SK-N-SH treated with all-trans-retinoic acid at 6 μM for 48 hours (cell line): ENCODE data around the gene TMPRSS15.

Experiments used
- ATAC-seq: fragments of 200-7000 bp; cut with Tn5 transposase; 3 replicates; pipeline ENCODE4 v1.9.1; 2020; ENCODE audit warnings: mild to moderate bottlenecking, moderate library complexity
- ARNTL ChIP-seq: fragments of 450-650 bp; formaldehyde crosslinking; IDR thresholded peaks from 2 replicates; pipeline ENCODE4 v1.5.0; 2020; ENCODE audit warnings: low read depth, mild to moderate bottlenecking, moderate library complexity, borderline replicate concordance
- BACH2 ChIP-seq: fragments of 250-450 bp; sonication (Bioruptor Pico); IDR thresholded peaks from 2 replicates; pipeline ENCODE4 v1.9.0; 2021; ENCODE audit warnings: mild to moderate bottlenecking, borderline replicate concordance
- CSDC2 ChIP-seq: fragments of 250-450 bp; sonication (Bioruptor Pico); IDR thresholded peaks from 2 replicates; pipeline ENCODE4 v1.5.0; 2020; ENCODE audit warnings: mild to moderate bottlenecking, moderate library complexity
- ESRRG ChIP-seq: fragments of 250-450 bp; sonication (Bioruptor Pico); IDR thresholded peaks from 2 replicates; pipeline ENCODE4 v1.6.1; 2021; ENCODE audit warnings: mild to moderate bottlenecking
- GLIS3 ChIP-seq: fragments of 250-450 bp; sonication (Bioruptor Pico); IDR thresholded peaks from 2 replicates; pipeline ENCODE4 v1.5.0; 2020; ENCODE audit warnings: mild to moderate bottlenecking, moderate library complexity
- ISL1 ChIP-seq: fragments of 250-450 bp; sonication (Bioruptor Pico); IDR thresholded peaks from 2 replicates; pipeline ENCODE4 v2.1.2; 2022; ENCODE audit warnings: mild to moderate bottlenecking, moderate library complexity
- OSR1 ChIP-seq: fragments of 250-450 bp; sonication (Bioruptor Pico); IDR thresholded peaks from 2 replicates; pipeline ENCODE4 v1.8.0; 2022; ENCODE audit warnings: moderate library complexity, mild to moderate bottlenecking, inconsistent platforms
- RARB ChIP-seq: fragments of 250-450 bp; sonication (Bioruptor Pico); IDR thresholded peaks from 2 replicates; pipeline ENCODE4 v1.8.0; 2021; ENCODE audit warnings: mild to moderate bottlenecking, moderate library complexity
- SNAI2 ChIP-seq: fragments of 250-450 bp; sonication (Bioruptor Pico); IDR thresholded peaks from 2 replicates; pipeline ENCODE4 v1.5.0; 2020; ENCODE audit warnings: mild to moderate bottlenecking, moderate library complexity
- TOX ChIP-seq: fragments of 250-450 bp; sonication (Bioruptor Pico); IDR thresholded peaks from 2 replicates; pipeline ENCODE4 v1.8.0; 2021; ENCODE audit warnings: mild to moderate bottlenecking, moderate library complexity, borderline replicate concordance
- TSHZ2 ChIP-seq: fragments of 250-450 bp; sonication (Bioruptor Pico); IDR thresholded peaks from 2 replicates; pipeline ENCODE4 v1.5.0; 2020; ENCODE audit warnings: mild to moderate bottlenecking, moderate library complexity
- ZC3H10 ChIP-seq: fragments of 250-450 bp; sonication (Bioruptor Pico); IDR thresholded peaks from 2 replicates; pipeline ENCODE4 v1.5.1; 2021; ENCODE audit warnings: mild to moderate bottlenecking, moderate library complexity
- ZFP30 ChIP-seq: fragments of 450-650 bp; formaldehyde crosslinking; IDR thresholded peaks from 2 replicates; pipeline ENCODE4 v1.5.0; 2022; ENCODE audit warnings: mild to moderate bottlenecking, moderate library complexity
- ZNF565 ChIP-seq: fragments of 450-650 bp; formaldehyde crosslinking; conservative IDR thresholded peaks from 2 replicates; pipeline ENCODE4 v1.5.0; 2020; ENCODE audit warnings: low read depth, mild to moderate bottlenecking, moderate library complexity
- ZNF70 ChIP-seq: fragments of 450-650 bp; formaldehyde crosslinking; IDR thresholded peaks from 2 replicates; pipeline ENCODE4 v1.5.0; 2020; ENCODE audit warnings: mild to moderate bottlenecking, moderate library complexity
- TF ChIP-seq, protein P1 (sequence below): fragments of 250-450 bp; sonication (Bioruptor Pico); IDR thresholded peaks from 2 replicates; pipeline ENCODE4 v1.8.0; 2020; ENCODE audit warnings: mild to moderate bottlenecking, moderate library complexity, borderline replicate concordance
- TF ChIP-seq, protein P2 (sequence below): fragments of 250-450 bp; sonication (Bioruptor Pico); IDR thresholded peaks from 2 replicates; pipeline ENCODE4 v1.5.1; 2020; ENCODE audit warnings: low read depth, mild to moderate bottlenecking, moderate library complexity
- TF ChIP-seq, protein P3 (sequence below): fragments of 250-450 bp; sonication (Bioruptor Pico); IDR thresholded peaks from 2 replicates; pipeline ENCODE4 v1.5.1; 2021; ENCODE audit warnings: mild to moderate bottlenecking, moderate library complexity
- TF ChIP-seq, protein P4 (sequence below): fragments of 250-450 bp; sonication (Bioruptor Pico); IDR thresholded peaks from 2 replicates; pipeline ENCODE4 v1.8.0; 2021; ENCODE audit warnings: low read depth, mild to moderate bottlenecking, moderate library complexity, borderline replicate concordance

Gene TMPRSS15

GRCh38 chr21:18443085-18443484 is 39.5 kb upstream of the TMPRSS15 start (continued):
- TF ChIP-seq CSDC2 (CRISPR knock-in tag) = no peak
- no peak for TF ChIP-seq OSR1 (CRISPR knock-in tag)

DNA sequence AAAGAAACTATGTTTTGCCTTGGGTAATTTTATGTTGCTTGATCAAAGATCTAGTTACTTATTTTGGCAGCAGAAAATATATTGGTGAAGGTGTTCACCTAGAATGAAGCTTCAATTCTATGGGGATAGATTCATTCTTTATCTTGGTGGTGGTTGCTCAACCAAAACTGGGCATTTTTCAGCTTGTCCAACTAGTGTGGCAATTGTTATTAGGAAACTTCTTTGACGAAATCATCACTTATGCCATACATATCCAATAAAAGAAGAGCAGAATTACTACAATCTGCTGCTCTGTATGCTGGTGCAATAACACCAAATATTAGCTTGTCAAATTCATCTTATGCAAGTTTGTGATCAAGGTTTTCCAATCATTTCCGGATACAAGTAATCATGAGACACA is 26.8 kb upstream of the TMPRSS15 start:
- TF ChIP-seq GLIS3 (no peak), TOX (CRISPR knock-in tag) (no peak), BACH2 (CRISPR knock-in tag) (no peak), ISL1 (CRISPR knock-in tag) (no peak), ZFP30 (CRISPR knock-in tag) (no peak), OSR1 (CRISPR knock-in tag) (no peak), CSDC2 (CRISPR knock-in tag) (no peak), RARB (CRISPR knock-in tag) (no peak), ZNF565 (CRISPR knock-in tag) (no peak), ZNF70 (CRISPR knock-in tag) (no peak), TSHZ2 (CRISPR knock-in tag) (no peak), ESRRG (CRISPR knock-in tag) (no peak), ZC3H10 (no peak), ARNTL (CRISPR knock-in tag) (no peak)
- TF ChIP-seq, protein P1, sequence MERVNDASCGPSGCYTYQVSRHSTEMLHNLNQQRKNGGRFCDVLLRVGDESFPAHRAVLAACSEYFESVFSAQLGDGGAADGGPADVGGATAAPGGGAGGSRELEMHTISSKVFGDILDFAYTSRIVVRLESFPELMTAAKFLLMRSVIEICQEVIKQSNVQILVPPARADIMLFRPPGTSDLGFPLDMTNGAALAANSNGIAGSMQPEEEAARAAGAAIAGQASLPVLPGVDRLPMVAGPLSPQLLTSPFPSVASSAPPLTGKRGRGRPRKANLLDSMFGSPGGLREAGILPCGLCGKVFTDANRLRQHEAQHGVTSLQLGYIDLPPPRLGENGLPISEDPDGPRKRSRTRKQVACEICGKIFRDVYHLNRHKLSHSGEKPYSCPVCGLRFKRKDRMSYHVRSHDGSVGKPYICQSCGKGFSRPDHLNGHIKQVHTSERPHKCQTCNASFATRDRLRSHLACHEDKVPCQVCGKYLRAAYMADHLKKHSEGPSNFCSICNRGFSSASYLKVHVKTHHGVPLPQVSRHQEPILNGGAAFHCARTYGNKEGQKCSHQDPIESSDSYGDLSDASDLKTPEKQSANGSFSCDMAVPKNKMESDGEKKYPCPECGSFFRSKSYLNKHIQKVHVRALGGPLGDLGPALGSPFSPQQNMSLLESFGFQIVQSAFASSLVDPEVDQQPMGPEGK (CRISPR knock-in tag) = no peak
- TF ChIP-seq, protein P2, sequence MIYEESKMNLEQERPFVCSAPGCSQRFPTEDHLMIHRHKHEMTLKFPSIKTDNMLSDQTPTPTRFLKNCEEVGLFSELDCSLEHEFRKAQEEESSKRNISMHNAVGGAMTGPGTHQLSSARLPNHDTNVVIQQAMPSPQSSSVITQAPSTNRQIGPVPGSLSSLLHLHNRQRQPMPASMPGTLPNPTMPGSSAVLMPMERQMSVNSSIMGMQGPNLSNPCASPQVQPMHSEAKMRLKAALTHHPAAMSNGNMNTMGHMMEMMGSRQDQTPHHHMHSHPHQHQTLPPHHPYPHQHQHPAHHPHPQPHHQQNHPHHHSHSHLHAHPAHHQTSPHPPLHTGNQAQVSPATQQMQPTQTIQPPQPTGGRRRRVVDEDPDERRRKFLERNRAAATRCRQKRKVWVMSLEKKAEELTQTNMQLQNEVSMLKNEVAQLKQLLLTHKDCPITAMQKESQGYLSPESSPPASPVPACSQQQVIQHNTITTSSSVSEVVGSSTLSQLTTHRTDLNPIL = no peak
- TF ChIP-seq, protein P3, sequence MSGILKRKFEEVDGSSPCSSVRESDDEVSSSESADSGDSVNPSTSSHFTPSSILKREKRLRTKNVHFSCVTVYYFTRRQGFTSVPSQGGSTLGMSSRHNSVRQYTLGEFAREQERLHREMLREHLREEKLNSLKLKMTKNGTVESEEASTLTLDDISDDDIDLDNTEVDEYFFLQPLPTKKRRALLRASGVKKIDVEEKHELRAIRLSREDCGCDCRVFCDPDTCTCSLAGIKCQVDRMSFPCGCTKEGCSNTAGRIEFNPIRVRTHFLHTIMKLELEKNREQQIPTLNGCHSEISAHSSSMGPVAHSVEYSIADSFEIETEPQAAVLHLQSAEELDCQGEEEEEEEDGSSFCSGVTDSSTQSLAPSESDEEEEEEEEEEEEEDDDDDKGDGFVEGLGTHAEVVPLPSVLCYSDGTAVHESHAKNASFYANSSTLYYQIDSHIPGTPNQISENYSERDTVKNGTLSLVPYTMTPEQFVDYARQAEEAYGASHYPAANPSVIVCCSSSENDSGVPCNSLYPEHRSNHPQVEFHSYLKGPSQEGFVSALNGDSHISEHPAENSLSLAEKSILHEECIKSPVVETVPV = no peak

DNA sequence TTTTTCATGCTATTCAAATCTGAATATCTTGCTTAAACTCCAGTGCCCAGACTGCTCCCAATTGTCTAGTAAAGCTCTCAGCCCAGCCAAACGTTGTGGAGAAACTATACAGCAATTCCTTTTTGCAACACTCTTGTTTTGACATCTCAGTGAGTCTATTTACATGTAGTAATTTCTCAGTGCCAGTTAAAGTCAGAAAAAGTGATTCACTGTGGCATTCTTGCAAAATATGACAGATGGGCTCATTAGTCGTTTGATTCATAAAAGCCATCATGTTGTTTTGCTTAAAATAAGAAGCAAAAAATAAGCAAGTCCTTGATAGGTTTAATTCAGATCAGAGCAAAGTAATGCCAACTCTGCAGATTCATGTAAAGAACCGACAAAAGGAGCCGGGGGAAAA is 20.7 kb upstream of the TMPRSS15 start:
- no peak for TF ChIP-seq SNAI2 (CRISPR knock-in tag)
- no peak for TF ChIP-seq ZNF70 (CRISPR knock-in tag)
- TF ChIP-seq, protein P4, sequence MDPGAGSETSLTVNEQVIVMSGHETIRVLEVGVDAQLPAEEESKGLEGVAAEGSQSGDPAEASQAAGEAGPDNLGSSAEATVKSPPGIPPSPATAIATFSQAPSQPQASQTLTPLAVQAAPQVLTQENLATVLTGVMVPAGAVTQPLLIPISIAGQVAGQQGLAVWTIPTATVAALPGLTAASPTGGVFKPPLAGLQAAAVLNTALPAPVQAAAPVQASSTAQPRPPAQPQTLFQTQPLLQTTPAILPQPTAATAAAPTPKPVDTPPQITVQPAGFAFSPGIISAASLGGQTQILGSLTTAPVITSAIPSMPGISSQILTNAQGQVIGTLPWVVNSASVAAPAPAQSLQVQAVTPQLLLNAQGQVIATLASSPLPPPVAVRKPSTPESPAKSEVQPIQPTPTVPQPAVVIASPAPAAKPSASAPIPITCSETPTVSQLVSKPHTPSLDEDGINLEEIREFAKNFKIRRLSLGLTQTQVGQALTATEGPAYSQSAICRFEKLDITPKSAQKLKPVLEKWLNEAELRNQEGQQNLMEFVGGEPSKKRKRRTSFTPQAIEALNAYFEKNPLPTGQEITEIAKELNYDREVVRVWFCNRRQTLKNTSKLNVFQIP (CRISPR knock-in tag) = no peak
- TF ChIP-seq CSDC2 (CRISPR knock-in tag) = no peak
- no peak for TF ChIP-seq ESRRG (CRISPR knock-in tag)
- no peak for TF ChIP-seq TOX (CRISPR knock-in tag)
- TF ChIP-seq GLIS3 = no peak
- no peak for TF ChIP-seq ARNTL (CRISPR knock-in tag)
- TF ChIP-seq OSR1 (CRISPR knock-in tag) = no peak
- no peak for TF ChIP-seq ZC3H10
- no peak for ATAC-seq

More for the DNA sequence above, 26.8 kb upstream of the TMPRSS15 start:
- no peak for ATAC-seq
